HepG2 (cell line): ENCODE measurements around the gene GFAP. TPM values are rescaled to one million over a fixed set of nuclear protein-coding genes. Genes with fewer than 3 reads are reported as not detected.

Experiments
- ATF7 ChIP-seq, 2 experiments: fragments of 450-650 bp in 1 of 2; sonication (generic) in 1 of 2; formaldehyde crosslinking in 1 of 2; IDR thresholded peaks; 2 replicates each; pipeline versions ENCODE4 v1.4.0 to v1.6.1; 2016 to 2020; ENCODE audit warnings: antibody characterized with exemption in 1 of 2, mild to moderate bottlenecking in 1 of 2, missing genetic modification reagents in 1 of 2
- IKZF4 ChIP-seq: sonication (generic); formaldehyde crosslinking; IDR thresholded peaks from 2 replicates; pipeline ENCODE4 v1.5.1; 2020; ENCODE audit warnings: borderline replicate concordance, mild to moderate bottlenecking, low read depth, missing genetic modification reagents; ENCODE audit errors: not compliant biosample characterization
- MTA1 ChIP-seq: sonication (generic); formaldehyde crosslinking; IDR thresholded peaks from 2 replicates; pipeline ENCODE4 v1.4.0; 2020; ENCODE audit warnings: missing genetic modification reagents, mild to moderate bottlenecking, borderline replicate concordance
- NCOA1 ChIP-seq: sonication (generic); formaldehyde crosslinking; IDR thresholded peaks from 2 replicates; pipeline ENCODE4 v1.9.0; 2021; ENCODE audit warnings: missing genetic modification reagents
- RXRB ChIP-seq: IDR thresholded peaks from 2 replicates; pipeline ENCODE4 v1.6.1; 2016; ENCODE audit warnings: borderline replicate concordance, missing genetic modification reagents, missing compliant biosample characterization
- SALL1 ChIP-seq: sonication (generic); formaldehyde crosslinking; IDR thresholded peaks from 2 replicates; pipeline ENCODE4 v1.8.0; 2022; ENCODE audit warnings: mild to moderate bottlenecking, missing genetic modification reagents
- YY1 ChIP-seq: IDR thresholded peaks from 2 replicates; pipeline ENCODE4 v1.6.1; 2011; ENCODE audit warnings: low read length, low read depth, moderate library complexity, mild to moderate bottlenecking; ENCODE audit not compliant: insufficient read depth, insufficient replicate concordance
- ZNF160 ChIP-seq: sonication (generic); formaldehyde crosslinking; IDR thresholded peaks from 2 replicates; pipeline ENCODE4 v1.8.0; 2022; ENCODE audit warnings: mild to moderate bottlenecking, inconsistent platforms, missing genetic modification reagents
- ZNF724P ChIP-seq: sonication (generic); formaldehyde crosslinking; IDR thresholded peaks from 2 replicates; pipeline ENCODE4 v1.8.0; 2022; ENCODE audit warnings: missing genetic modification reagents, borderline replicate concordance
- ZNF816 ChIP-seq: sonication (generic); formaldehyde crosslinking; IDR thresholded peaks from 2 replicates; pipeline ENCODE4 v1.8.0; 2022; ENCODE audit warnings: missing genetic modification reagents, mild to moderate bottlenecking, borderline replicate concordance
- ZNF878 ChIP-seq: sonication (generic); formaldehyde crosslinking; IDR thresholded peaks from 2 replicates; pipeline ENCODE4 v1.8.1; 2023; ENCODE audit warnings: mild to moderate bottlenecking, missing genetic modification reagents, moderate library complexity
- polyA plus RNA-seq, 8 experiments: library from polyadenylated mRNA; depleted of rRNA in 3 of 8; stranded (reverse) in 7 of 8; unstranded in 1 of 8; fragments of >200 nt; fragmentation: Illumina TruSeq in 4 of 8; extraction: Trizol in 4 of 8; gene quantifications; 2 replicates each; pipeline versions ENCODE4 v1.2.1 to v1.2.3, GENCODE V29; 2011 to 2016; ENCODE audit warnings: low read depth in 4 of 8, missing spikeins in 1 of 8, mixed read lengths in 1 of 8; ENCODE audit not compliant: insufficient read depth in 1 of 8
- total RNA-seq, 5 experiments: library from RNA; depleted of rRNA; stranded (reverse); fragments of >200 nt; fragmentation: Illumina TruSeq; extraction: Trizol; gene quantifications; 2 replicates each; pipeline ENCODE4 v1.2.3, GENCODE V29; 2016; ENCODE audit warnings: low read depth in 1 of 5
- TF ChIP-seq, protein P1 (sequence below), 2 experiments: sonication (generic) in 1 of 2; formaldehyde crosslinking in 1 of 2; IDR thresholded peaks; 2 replicates each; pipeline versions ENCODE4 v1.4.0 to v1.6.1; 2018 to 2020; ENCODE audit warnings: missing genetic modification reagents in 2 of 2, borderline replicate concordance in 1 of 2, low read depth in 1 of 2, mild to moderate bottlenecking in 1 of 2, missing biosample characterization in 1 of 2
- TF ChIP-seq, protein P2 (sequence below): sonication (generic); formaldehyde crosslinking; IDR thresholded peaks from 2 replicates; pipeline ENCODE4 v1.4.0; 2020; ENCODE audit warnings: mild to moderate bottlenecking, low read depth, missing genetic modification reagents
- TF ChIP-seq, protein P3 (sequence below), 2 experiments: sonication (generic) in 1 of 2; formaldehyde crosslinking in 1 of 2; IDR thresholded peaks; 2 replicates each; pipeline versions ENCODE4 v1.4.0 to v1.6.1; 2016 to 2020; ENCODE audit warnings: borderline replicate concordance in 1 of 2, low read depth in 1 of 2, mild to moderate bottlenecking in 1 of 2, missing genetic modification reagents in 1 of 2
- TF ChIP-seq, protein P4 (sequence below): sonication (generic); formaldehyde crosslinking; IDR thresholded peaks from 2 replicates; pipeline ENCODE4 v1.4.0; 2020; ENCODE audit warnings: low read depth, missing genetic modification reagents

The GFAP gene
- total and polyA plus RNA-seq, 2 of the 13 experiments (the other 11 are each of a cell fraction or from before 2014, with no cell fraction given) = 0.11 to 0.29 TPM

DNA sequence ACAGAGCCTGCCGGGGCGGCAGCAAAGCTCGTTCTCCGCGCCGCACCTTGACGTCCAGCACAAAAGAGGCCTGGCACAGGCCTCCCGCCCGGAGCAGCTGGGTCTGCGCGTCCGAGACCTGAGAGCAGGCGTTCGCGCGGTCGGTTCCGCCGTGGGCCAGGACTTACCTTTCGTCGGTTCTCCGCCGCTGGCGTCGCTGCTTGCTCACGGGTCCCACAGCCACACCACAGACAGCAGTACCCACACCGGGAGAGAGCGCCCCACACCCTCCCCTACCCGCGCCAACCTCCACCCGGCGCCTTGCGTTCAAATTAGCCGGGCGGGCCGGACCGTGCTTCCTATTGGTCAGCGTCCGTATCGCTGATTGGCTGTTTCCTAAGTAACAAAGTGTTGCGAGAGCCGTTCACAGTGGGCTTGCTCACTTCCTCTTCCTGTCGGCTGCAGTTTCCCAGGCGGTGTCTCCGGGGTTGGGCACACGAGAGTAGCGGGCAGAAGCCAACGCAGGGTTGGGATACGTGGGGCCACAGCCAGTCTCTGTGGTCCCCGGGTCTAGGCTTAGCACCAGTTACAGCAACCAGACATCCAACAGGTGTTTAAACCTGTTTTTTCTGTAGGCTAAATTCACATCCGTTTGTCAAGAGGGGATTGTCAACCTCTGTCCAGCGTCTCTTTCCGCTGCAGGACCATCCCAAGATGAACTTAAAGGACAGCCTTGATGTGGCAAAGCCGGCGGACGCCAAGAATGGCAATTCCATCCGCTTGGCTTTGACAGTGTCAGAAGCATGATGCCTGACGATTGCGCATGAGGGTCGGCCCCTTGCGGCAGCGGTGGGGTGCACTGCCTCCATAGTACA, 32.4 kb upstream of the GFAP start, which contains the start of gene KIF18B (continued):
- TF ChIP-seq ZNF878 (CRISPR knock-in tag) = no peak; the same call in 1 of the 2 replicates
- TF ChIP-seq, protein P1, sequence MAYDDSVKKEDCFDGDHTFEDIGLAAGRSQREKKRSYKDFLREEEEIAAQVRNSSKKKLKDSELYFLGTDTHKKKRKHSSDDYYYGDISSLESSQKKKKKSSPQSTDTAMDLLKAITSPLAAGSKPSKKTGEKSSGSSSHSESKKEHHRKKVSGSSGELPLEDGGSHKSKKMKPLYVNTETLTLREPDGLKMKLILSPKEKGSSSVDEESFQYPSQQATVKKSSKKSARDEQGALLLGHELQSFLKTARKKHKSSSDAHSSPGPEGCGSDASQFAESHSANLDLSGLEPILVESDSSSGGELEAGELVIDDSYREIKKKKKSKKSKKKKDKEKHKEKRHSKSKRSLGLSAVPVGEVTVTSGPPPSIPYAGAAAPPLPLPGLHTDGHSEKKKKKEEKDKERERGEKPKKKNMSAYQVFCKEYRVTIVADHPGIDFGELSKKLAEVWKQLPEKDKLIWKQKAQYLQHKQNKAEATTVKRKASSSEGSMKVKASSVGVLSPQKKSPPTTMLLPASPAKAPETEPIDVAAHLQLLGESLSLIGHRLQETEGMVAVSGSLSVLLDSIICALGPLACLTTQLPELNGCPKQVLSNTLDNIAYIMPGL (CRISPR knock-in tag; IDR thresholded peaks at IDR 0.05; ENCODE audit: borderline replicate concordance in 1 of 2, low read depth in 1 of 2) = peak; percentile 23 to 85; a peak in 3 of 4 replicates
- TF ChIP-seq NCOA1 (CRISPR knock-in tag) = 0 out of 2 replicates have a peak, but pooled peaks have one; percentile 21
- TF ChIP-seq, protein P2, sequence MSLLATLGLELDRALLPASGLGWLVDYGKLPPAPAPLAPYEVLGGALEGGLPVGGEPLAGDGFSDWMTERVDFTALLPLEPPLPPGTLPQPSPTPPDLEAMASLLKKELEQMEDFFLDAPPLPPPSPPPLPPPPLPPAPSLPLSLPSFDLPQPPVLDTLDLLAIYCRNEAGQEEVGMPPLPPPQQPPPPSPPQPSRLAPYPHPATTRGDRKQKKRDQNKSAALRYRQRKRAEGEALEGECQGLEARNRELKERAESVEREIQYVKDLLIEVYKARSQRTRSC (CRISPR knock-in tag) = 0 out of 2 replicates have a peak, but pooled peaks have one; percentile 28
- peak; percentile 88 for TF ChIP-seq ZNF724P (CRISPR knock-in tag)
- no peak for TF ChIP-seq ATF7 (IDR thresholded peaks at IDR 0.05)
- TF ChIP-seq ATF7 (CRISPR knock-in tag; IDR thresholded peaks at IDR 0.05) = peak; percentile 29; the same call in 1 of the 2 replicates
- TF ChIP-seq, protein P3, sequence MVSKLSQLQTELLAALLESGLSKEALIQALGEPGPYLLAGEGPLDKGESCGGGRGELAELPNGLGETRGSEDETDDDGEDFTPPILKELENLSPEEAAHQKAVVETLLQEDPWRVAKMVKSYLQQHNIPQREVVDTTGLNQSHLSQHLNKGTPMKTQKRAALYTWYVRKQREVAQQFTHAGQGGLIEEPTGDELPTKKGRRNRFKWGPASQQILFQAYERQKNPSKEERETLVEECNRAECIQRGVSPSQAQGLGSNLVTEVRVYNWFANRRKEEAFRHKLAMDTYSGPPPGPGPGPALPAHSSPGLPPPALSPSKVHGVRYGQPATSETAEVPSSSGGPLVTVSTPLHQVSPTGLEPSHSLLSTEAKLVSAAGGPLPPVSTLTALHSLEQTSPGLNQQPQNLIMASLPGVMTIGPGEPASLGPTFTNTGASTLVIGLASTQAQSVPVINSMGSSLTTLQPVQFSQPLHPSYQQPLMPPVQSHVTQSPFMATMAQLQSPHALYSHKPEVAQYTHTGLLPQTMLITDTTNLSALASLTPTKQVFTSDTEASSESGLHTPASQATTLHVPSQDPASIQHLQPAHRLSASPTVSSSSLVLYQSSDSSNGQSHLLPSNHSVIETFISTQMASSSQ (IDR thresholded peaks at IDR 0.05; ENCODE audit: low read depth) = no peak
- TF ChIP-seq, protein P3 (CRISPR knock-in tag; IDR thresholded peaks at IDR 0.05; ENCODE audit: borderline replicate concordance) = peak; percentile 51
- TF ChIP-seq ZNF160 (CRISPR knock-in tag) = peak; percentile 73; the same call in 1 of the 2 replicates
- TF ChIP-seq RXRB (CRISPR knock-in tag) = peak; percentile 46; the same call in 1 of the 2 replicates
- peak; percentile 77 for TF ChIP-seq IKZF4 (CRISPR knock-in tag)
- peak; percentile 49 for TF ChIP-seq YY1
- TF ChIP-seq, protein P4, sequence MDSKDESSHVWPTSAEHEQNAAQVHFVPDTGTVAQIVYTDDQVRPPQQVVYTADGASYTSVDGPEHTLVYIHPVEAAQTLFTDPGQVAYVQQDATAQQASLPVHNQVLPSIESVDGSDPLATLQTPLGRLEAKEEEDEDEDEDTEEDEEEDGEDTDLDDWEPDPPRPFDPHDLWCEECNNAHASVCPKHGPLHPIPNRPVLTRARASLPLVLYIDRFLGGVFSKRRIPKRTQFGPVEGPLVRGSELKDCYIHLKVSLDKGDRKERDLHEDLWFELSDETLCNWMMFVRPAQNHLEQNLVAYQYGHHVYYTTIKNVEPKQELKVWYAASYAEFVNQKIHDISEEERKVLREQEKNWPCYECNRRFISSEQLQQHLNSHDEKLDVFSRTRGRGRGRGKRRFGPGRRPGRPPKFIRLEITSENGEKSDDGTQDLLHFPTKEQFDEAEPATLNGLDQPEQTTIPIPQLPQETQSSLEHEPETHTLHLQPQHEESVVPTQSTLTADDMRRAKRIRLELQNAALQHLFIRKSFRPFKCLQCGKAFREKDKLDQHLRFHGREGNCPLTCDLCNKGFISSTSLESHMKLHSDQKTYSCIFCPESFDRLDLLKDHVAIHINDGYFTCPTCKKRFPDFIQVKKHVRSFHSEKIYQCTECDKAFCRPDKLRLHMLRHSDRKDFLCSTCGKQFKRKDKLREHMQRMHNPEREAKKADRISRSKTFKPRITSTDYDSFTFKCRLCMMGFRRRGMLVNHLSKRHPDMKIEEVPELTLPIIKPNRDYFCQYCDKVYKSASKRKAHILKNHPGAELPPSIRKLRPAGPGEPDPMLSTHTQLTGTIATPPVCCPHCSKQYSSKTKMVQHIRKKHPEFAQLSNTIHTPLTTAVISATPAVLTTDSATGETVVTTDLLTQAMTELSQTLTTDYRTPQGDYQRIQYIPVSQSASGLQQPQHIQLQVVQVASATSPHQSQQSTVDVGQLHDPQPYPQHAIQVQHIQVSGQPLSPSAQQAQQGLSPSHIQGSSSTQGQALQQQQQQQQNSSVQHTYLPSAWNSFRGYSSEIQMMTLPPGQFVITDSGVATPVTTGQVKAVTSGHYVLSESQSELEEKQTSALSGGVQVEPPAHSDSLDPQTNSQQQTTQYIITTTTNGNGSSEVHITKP = no peak
- peak; percentile 75; the same call in 1 of the 2 replicates for TF ChIP-seq SALL1 (CRISPR knock-in tag)
- peak; percentile 77; the same call in 1 of the 2 replicates for TF ChIP-seq MTA1 (CRISPR knock-in tag)
- no peak for TF ChIP-seq ZNF816 (CRISPR knock-in tag)
